ENCODE data around the gene SLC22A7.

DNA sequence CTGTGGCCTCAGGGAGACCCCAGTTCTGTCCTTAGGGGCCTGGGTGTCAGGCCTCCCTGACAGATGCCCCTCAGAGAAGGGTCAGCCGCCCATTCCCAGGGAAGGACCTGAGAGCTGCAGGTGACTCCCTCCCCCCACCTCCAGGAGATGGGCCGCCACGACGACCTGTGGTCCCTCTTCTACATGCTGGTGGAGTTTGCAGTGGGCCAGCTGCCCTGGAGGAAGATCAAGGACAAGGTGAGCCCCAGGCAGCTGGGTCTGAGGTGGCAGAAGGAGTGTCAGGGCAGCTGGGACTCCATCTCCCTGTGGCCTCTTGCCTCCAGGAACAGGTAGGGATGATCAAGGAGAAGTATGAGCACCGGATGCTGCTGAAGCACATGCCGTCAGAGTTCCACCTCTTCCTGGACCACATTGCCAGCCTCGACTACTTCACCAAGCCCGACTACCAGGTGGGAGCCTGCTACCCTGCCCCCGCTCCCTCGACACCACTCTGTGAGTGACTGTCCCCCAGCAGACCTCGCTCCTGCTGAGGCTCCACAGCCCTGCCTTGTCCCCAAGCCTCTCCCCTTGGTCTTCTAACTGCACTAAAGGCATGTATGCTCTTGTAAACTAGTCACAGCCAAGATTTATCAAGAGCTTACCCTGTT, 42.5 kb upstream of the SLC22A7 start:
- TF ChIP-seq, protein P1, sequence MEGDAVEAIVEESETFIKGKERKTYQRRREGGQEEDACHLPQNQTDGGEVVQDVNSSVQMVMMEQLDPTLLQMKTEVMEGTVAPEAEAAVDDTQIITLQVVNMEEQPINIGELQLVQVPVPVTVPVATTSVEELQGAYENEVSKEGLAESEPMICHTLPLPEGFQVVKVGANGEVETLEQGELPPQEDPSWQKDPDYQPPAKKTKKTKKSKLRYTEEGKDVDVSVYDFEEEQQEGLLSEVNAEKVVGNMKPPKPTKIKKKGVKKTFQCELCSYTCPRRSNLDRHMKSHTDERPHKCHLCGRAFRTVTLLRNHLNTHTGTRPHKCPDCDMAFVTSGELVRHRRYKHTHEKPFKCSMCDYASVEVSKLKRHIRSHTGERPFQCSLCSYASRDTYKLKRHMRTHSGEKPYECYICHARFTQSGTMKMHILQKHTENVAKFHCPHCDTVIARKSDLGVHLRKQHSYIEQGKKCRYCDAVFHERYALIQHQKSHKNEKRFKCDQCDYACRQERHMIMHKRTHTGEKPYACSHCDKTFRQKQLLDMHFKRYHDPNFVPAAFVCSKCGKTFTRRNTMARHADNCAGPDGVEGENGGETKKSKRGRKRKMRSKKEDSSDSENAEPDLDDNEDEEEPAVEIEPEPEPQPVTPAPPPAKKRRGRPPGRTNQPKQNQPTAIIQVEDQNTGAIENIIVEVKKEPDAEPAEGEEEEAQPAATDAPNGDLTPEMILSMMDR (IDR thresholded peaks at IDR 0.05) = no peak
- no peak for TF ChIP-seq POLR2A (IDR thresholded peaks at IDR 0.05)
